Measurements from ENCODE around the gene COX4I2. TPM values are rescaled to one million over a fixed set of nuclear protein-coding genes. Genes with fewer than 3 reads are reported as not detected.
"Not testable (repeated sequence)": the region's sequence is repeated elsewhere in the genome, so short reads cannot be mapped to it uniquely, and the experiment has no call there.

Gene COX4I2
- total and polyA plus RNA-seq, 2 donors (not counting 3 experiments of a cell fraction or from before 2014, with no cell fraction given), result not detected

DNA sequence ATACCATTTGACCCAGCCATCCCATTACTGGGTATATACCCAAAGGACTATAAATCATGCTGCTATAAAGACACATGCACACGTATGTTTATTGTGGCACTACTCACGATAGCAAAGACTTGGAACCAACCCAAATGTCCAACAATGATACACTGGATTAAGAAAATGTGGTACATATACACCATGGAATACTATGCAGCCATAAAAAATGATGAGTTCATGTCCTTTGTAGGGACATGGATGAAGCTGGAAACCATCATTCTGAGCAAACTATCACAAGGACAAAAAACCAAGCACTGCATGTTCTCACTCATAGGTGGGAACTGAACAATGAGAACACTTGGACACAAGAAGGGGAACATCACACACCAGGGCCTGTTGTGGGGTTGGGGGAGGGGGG, 9.7 kb upstream of the COX4I2 start:
- intact Hi-C loops (cut with micrococcal nuclease); CTCF ChIA-PET; H3K79me2 ChIP-seq (ENCODE audit: control insufficient read depth, insufficient read depth, low read length); H2AFZ ChIP-seq (ENCODE audit: low read depth, low read length); POLR2A ChIA-PET; H4K20me1 ChIP-seq (replicated peaks; ENCODE audit: control insufficient read depth, extremely low read depth, insufficient read depth, low read length); DNase-seq (ENCODE audit: low read depth, low spot score); BruUV-seq (replicated peaks); H3K27ac ChIP-seq (ENCODE audit: insufficient read depth, low read depth, low read length); dilution Hi-C loops (cut with MboI; ENCODE audit: extremely low pct_ligation_motif_present, low sequenced_read_pairs); H3K4me2 ChIP-seq (ENCODE audit: insufficient read depth, low read length); H3K9me1 ChIP-seq (replicated peaks; ENCODE audit: control insufficient read depth, extremely low read depth, insufficient read depth, low read length); H3K36me3 ChIP-seq (ENCODE audit: control insufficient read depth in 2 of 2, extremely low read depth in 1 of 2, insufficient read depth in 2 of 2, low read length in 2 of 2); H3K4me1 ChIP-seq (ENCODE audit: control insufficient read depth, extremely low read depth, insufficient read depth, low read length); H3K27me3 ChIP-seq (ENCODE audit: control insufficient read depth in 2 of 2, insufficient read depth in 2 of 2, low read length in 2 of 2); H3K9me3 ChIP-seq (replicated peaks; ENCODE audit: control insufficient read depth, insufficient read depth, low read length); H3K9ac ChIP-seq (replicated peaks; ENCODE audit: extremely low read depth, insufficient read depth, low read length); H3K4me3 ChIP-seq (replicated peaks in 1 of 3; ENCODE audit: insufficient read depth in 1 of 3, low read depth in 1 of 3, low read length in 3 of 3); FAIRE-seq: not testable (repeated sequence)

DNA sequence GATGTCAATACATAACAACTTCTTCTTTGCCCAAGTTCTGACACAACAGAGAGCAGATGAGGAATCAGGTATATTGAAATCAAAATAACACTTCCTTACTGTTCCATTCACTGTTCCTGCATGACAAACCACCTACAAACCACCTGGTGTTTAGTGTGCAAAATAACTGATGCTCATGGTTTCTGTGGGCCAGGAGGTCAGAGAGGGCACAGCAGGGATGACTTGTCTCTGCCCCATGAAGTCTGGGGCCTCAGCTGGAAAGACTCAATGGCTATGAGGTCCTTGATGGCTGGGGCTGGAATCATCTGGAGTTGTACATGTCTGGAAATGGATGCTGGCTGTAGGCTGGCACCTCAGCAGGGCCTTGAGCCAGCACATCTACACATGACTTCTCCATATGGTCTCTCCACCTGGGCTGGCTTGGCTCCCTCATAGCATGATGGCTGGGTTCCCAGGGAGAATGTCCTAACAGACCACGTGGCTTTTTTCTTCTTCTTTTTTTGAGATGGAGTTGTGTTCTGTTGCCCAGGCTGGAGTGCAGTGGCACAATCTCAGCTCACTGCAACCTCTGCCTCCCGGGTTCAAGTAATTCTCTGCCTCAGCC, 7.4 kb upstream of the COX4I2 start:
- Histone ChIP-seq H3K79me2 (ENCODE audit: control insufficient read depth, insufficient read depth, low read length) (no peaks in the 10 kb centered on the region), H3K36me3 (ENCODE audit: control insufficient read depth in 2 of 2, extremely low read depth in 1 of 2, insufficient read depth in 2 of 2, low read length in 2 of 2) (no peaks in the 10 kb centered on the region), H3K9me3 (replicated peaks; ENCODE audit: control insufficient read depth, insufficient read depth, low read length) (no peaks in the 10 kb centered on the region), H3K4me3 (replicated peaks in 1 of 3; ENCODE audit: insufficient read depth in 1 of 3, low read depth in 1 of 3, low read length in 3 of 3) (no peak overlapping the region), H3K27ac (ENCODE audit: insufficient read depth, low read depth, low read length) (no peak overlapping the region), H3K9ac (replicated peaks; ENCODE audit: extremely low read depth, insufficient read depth, low read length) (no peak overlapping the region), H2AFZ (ENCODE audit: low read depth, low read length) (no peak overlapping the region), H3K27me3 (ENCODE audit: control insufficient read depth in 2 of 2, insufficient read depth in 2 of 2, low read length in 2 of 2) (no peaks in the 10 kb centered on the region), H3K4me2 (ENCODE audit: insufficient read depth, low read length) (no peak overlapping the region), H3K9me1 (replicated peaks; ENCODE audit: control insufficient read depth, extremely low read depth, insufficient read depth, low read length) (no peaks in the 10 kb centered on the region), H3K4me1 (ENCODE audit: control insufficient read depth, extremely low read depth, insufficient read depth, low read length) (no peaks in the 10 kb centered on the region), H4K20me1 (replicated peaks; ENCODE audit: control insufficient read depth, extremely low read depth, insufficient read depth, low read length) (no peaks in the 10 kb centered on the region)
- dilution Hi-C loops (cut with MboI; ENCODE audit: extremely low pct_ligation_motif_present, low sequenced_read_pairs) (no loop called here), intact Hi-C loops (cut with micrococcal nuclease) (no loop called here)
- TF ChIP-seq POLR2A (IDR thresholded peaks at IDR 0.05; ENCODE audit: low read depth, low read length) (no peak), GATA2 (IDR thresholded peaks at IDR 0.05; ENCODE audit: insufficient read depth, insufficient read length, low read depth, low read length) (no peak), FOS (IDR thresholded peaks at IDR 0.05; ENCODE audit: borderline replicate concordance, insufficient read depth, low read length) (no peak), POLR2AphosphoS5 (IDR thresholded peaks at IDR 0.05; ENCODE audit: insufficient read depth, low read depth, low read length) (no peak), CTCF (IDR thresholded peaks at IDR 0.05; ENCODE audit: extremely low read depth in 1 of 2, insufficient read depth in 1 of 2, low read depth in 1 of 2, low read length in 2 of 2) (no peak), JUN (IDR thresholded peaks at IDR 0.05; ENCODE audit: borderline replicate concordance, insufficient read depth, insufficient read length, low read depth) (no peak), EZH2 (IDR thresholded peaks at IDR 0.05; ENCODE audit: borderline replicate concordance, low read depth, low read length, severe bottlenecking) (no peak), MYC (IDR thresholded peaks at IDR 0.05; ENCODE audit: low read depth, low read length) (no peak)
- TF ChIP-seq, protein P1, sequence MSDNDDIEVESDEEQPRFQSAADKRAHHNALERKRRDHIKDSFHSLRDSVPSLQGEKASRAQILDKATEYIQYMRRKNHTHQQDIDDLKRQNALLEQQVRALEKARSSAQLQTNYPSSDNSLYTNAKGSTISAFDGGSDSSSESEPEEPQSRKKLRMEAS (IDR thresholded peaks at IDR 0.05; ENCODE audit: insufficient read depth, insufficient read length), result no peak
- DNase-seq (ENCODE audit: low read depth, low spot score) (no peak), FAIRE-seq (no peak)
- CTCF ChIA-PET, result interaction anchor here (0.9 kb wide), 1 partner anchor 93 kb away, joined by 3 read pairs; no protein-coding TSS in a partner anchor
- no TSS peak for BruUV-seq (replicated peaks)
- POLR2A ChIA-PET, result no interaction called here
